ENCODE measurements around the gene COL17A1. TPM values are rescaled to one million over a fixed set of nuclear protein-coding genes. Genes with fewer than 3 reads are reported as not detected.

COL17A1 gene
- total RNA-seq, 2 donors from 2014 or later: 3.6 TPM; not detected in 1

DNA sequence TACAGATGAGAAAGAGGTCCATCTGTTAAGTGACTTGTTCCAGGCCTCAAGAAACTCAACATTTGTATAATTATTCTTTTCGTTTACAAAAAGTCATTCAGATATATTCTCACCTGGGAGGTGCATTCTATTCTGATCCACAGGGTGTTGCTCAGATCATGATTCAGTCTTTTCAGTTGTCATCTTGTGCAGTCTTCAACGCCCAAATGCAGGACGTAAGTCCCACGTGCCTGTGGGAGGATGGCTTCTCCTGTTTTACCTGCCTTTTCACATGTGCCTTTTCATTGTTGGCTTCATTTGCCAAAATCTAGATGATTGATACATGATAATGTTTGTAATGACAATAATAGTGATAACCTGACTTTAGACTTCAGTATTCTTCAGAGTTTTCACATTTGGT lies 72.2 kb downstream of the COL17A1 start:
- ATAC-seq: no peak
- no peak for DNase-seq
- WGBS, 2 donors: 92 to 93% methylated on average over 4 of the region's 4 CpGs
- TF ChIP-seq, protein P1, sequence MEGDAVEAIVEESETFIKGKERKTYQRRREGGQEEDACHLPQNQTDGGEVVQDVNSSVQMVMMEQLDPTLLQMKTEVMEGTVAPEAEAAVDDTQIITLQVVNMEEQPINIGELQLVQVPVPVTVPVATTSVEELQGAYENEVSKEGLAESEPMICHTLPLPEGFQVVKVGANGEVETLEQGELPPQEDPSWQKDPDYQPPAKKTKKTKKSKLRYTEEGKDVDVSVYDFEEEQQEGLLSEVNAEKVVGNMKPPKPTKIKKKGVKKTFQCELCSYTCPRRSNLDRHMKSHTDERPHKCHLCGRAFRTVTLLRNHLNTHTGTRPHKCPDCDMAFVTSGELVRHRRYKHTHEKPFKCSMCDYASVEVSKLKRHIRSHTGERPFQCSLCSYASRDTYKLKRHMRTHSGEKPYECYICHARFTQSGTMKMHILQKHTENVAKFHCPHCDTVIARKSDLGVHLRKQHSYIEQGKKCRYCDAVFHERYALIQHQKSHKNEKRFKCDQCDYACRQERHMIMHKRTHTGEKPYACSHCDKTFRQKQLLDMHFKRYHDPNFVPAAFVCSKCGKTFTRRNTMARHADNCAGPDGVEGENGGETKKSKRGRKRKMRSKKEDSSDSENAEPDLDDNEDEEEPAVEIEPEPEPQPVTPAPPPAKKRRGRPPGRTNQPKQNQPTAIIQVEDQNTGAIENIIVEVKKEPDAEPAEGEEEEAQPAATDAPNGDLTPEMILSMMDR (IDR thresholded peaks at IDR 0.05): no peak
- no peak for TF ChIP-seq POLR2A (IDR thresholded peaks at IDR 0.05)
- Histone ChIP-seq H3K4me3 (no peak overlapping the region), H3K27me3 (no peaks in the 10 kb centered on the region), H3K4me1 (no peaks in the 10 kb centered on the region), H3K27ac (no peak overlapping the region), H3K9me3 (no peaks in the 10 kb centered on the region), H3K36me3 (replicated peaks in 1 of 2; ENCODE audit: insufficient read depth in 1 of 2, low read depth in 2 of 2) (peaks cover 3 to 5% of the 10 kb centered on the region in 2 donors)
- intact Hi-C loops (cut with DNase I): no loop called here

DNA sequence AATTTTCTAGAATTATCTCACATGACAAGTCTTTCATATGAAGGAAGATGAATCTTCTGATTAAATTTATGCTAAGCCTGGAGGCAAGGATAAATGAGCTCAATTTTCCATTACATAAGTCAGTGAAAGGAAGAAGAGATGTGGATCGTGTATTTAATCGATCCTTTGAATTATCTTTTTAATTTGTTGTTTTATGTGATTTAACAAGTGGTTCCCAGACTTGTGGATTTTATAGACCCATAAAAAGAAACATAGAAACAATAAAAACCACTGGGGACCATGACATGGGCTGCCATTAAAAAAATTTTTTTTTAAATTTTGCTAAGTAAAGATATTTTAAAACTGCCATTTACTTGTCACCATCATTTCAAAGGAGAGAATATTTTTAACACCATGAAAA lies 73.8 kb downstream of the COL17A1 start:
- no peak for ATAC-seq
- H3K4me3 ChIP-seq: no peak overlapping the region
- no peaks in the 10 kb centered on the region for H3K4me1 ChIP-seq
- H3K36me3 ChIP-seq (replicated peaks in 1 of 2; ENCODE audit: insufficient read depth in 1 of 2, low read depth in 2 of 2): peaks cover 0 to 3% of the 10 kb centered on the region in 2 donors
- no peaks in the 10 kb centered on the region for H3K27me3 ChIP-seq
- TF ChIP-seq, protein P1 (IDR thresholded peaks at IDR 0.05): no peak
- no peak for TF ChIP-seq POLR2A (IDR thresholded peaks at IDR 0.05)
- DNase-seq: no peak
- H3K9me3 ChIP-seq: no peaks in the 10 kb centered on the region
- 84 to 85% methylated on average over 2 of the region's 2 CpGs for WGBS, 2 donors
- H3K27ac ChIP-seq: no peak overlapping the region
- intact Hi-C loops (cut with DNase I): no loop called here

- H3K27me3 ChIP-seq: no peaks in the 10 kb centered on the region
- H3K4me3 ChIP-seq: no peak overlapping the region
- ATAC-seq (no peak), DNase-seq (no peak)
- intact Hi-C loops (cut with DNase I): no loop called here
- H3K27ac ChIP-seq: no peak overlapping the region
- no peaks in the 10 kb centered on the region for H3K9me3 ChIP-seq
- H3K36me3 ChIP-seq (replicated peaks in 1 of 2; ENCODE audit: insufficient read depth in 1 of 2, low read depth in 2 of 2): peaks cover 7 to 11% of the 10 kb centered on the region in 2 donors
- H3K4me1 ChIP-seq: no peaks in the 10 kb centered on the region
- no peak for TF ChIP-seq POLR2A (IDR thresholded peaks at IDR 0.05)
- TF ChIP-seq, protein P1 (IDR thresholded peaks at IDR 0.05): no peak
- WGBS, 2 donors: 84 to 88% methylated on average over 8 of the region's 8 CpGs
Observed at GRCh38 chr10:104005172-104005863, 80.4 kb downstream of the COL17A1 start.

DNA sequence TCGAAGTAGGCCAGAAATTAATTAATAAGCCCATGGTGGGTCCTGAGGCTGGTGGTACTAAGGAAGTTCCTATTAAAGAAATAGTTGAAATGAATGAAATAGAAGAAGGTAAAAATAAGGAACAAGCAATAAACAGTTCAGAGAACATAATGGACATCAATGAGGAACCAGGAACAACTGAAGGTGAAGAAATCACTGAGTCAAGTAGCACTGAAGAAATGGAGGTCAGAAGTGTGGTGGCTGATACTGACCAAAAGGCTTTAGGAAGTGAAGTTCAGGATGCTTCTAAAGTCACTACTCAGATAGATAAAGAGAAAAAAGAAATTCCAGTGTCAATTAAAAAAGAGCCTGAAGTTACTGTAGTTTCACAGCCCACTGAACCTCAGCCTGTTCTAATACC lies 82.8 kb downstream of the COL17A1 start:
- Histone ChIP-seq H3K4me1 (no peaks in the 10 kb centered on the region), H3K27ac (no peak overlapping the region), H3K9me3 (no peaks in the 10 kb centered on the region), H3K4me3 (no peak overlapping the region), H3K36me3 (replicated peaks in 1 of 2; ENCODE audit: insufficient read depth in 1 of 2, low read depth in 2 of 2) (peaks cover 11 to 19% of the 10 kb centered on the region in 2 donors), H3K27me3 (no peaks in the 10 kb centered on the region)
- 73 to 93% methylated on average over 1 of the region's 1 CpG for WGBS, 2 donors
- intact Hi-C loops (cut with DNase I): no loop called here
- TF ChIP-seq POLR2A (IDR thresholded peaks at IDR 0.05): no peak
- TF ChIP-seq, protein P1 (IDR thresholded peaks at IDR 0.05): no peak
- ATAC-seq (no peak), DNase-seq (no peak)

DNA sequence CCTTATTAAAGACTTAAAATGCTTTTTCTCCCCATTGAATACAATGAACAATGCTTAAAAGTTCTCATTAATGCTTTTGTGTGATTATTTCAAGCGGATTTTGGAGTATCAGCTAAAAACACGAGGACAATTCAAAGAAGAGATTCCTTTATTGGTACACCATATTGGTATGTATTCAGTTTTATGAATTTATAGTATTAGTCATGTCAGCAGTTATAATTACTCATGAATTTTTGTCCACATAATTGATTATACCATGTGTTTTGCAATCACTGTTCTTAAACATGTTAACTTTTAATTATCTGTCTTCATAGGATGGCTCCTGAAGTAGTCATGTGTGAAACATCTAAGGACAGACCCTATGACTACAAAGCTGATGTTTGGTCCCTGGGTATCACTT lies 86.9 kb downstream of the COL17A1 start:
- Histone ChIP-seq H3K27ac (no peak overlapping the region), H3K4me1 (no peaks in the 10 kb centered on the region), H3K4me3 (no peak overlapping the region), H3K9me3 (no peaks in the 10 kb centered on the region), H3K27me3 (no peaks in the 10 kb centered on the region), H3K36me3 (replicated peaks in 1 of 2; ENCODE audit: insufficient read depth in 1 of 2, low read depth in 2 of 2) (peaks cover 4 to 16% of the 10 kb centered on the region in 2 donors)
- ATAC-seq: no peak
- 95% methylated on average over 2 of the region's 2 CpGs for WGBS, 2 donors
- intact Hi-C loops (cut with DNase I): no loop called here
- DNase-seq: no peak
- TF ChIP-seq, protein P1 (IDR thresholded peaks at IDR 0.05): no peak
